Naive thymus-derived CD4-positive, alpha-beta T cell (primary cell): ENCODE data around the gene PPP1R12B. TPM values are rescaled to one million over a fixed set of nuclear protein-coding genes. Genes with fewer than 3 reads are reported as not detected.

Experiments used
- ATAC-seq: fragments of 150-1000 bp; cut with Tn5 transposase; 2 replicates; pipeline ENCODE4 v1.10.0; 2021; ENCODE audit warnings: mild to moderate bottlenecking, moderate library complexity
- CTCF ChIA-PET: fragments of 350-600 bp; sonication (Branson Sonifier 250); formaldehyde crosslinking; loops from one replicate; lab custom pipeline; 2021; ENCODE audit warnings: antibody characterized with exemption; lab: Charles Lee
- POLR2A ChIA-PET: fragments of 350-600 bp; sonication (Branson Sonifier 250); formaldehyde crosslinking; loops from one replicate; lab custom pipeline; 2021; ENCODE audit warnings: antibody characterized with exemption, inconsistent platforms; lab: Charles Lee
- DNase-seq, 9 donors: peaks; one replicate each; pipeline versions ENCODE4 v3.0.0 to v3.0.0-alpha.2; 2020 to 2022; ENCODE audit warnings: mixed read lengths in 1 of 9
- H3K27ac ChIP-seq: one replicate; pipeline ENCODE4 v1.7.0; 2013; ENCODE audit warnings: mild to moderate bottlenecking, low read depth, low read length, moderate library complexity
- H3K27me3 ChIP-seq, 2 donors: one replicate each; pipeline ENCODE4 v1.7.0; 2013; ENCODE audit warnings: low read length in 2 of 2, mild to moderate bottlenecking in 2 of 2, moderate library complexity in 2 of 2; ENCODE audit not compliant: control insufficient read depth in 2 of 2, insufficient read depth in 2 of 2
- H3K36me3 ChIP-seq, 3 experiments: 1 replicate in 2 of 3; 2 replicates in 1 of 3; pipeline ENCODE4 v1.7.0; 2013; ENCODE audit warnings: low read length in 3 of 3, mild to moderate bottlenecking in 3 of 3, moderate library complexity in 1 of 3; ENCODE audit not compliant: insufficient read depth in 3 of 3, control insufficient read depth in 2 of 3
- H3K4me1 ChIP-seq, 2 donors: one replicate each; pipeline ENCODE4 v1.7.0; 2013; ENCODE audit warnings: low read length in 2 of 2, mild to moderate bottlenecking in 2 of 2, moderate library complexity in 1 of 2; ENCODE audit not compliant: control insufficient read depth in 2 of 2, insufficient read depth in 2 of 2
- H3K4me3 ChIP-seq: 2 replicates; pipeline ENCODE4 v1.7.0; 2013; ENCODE audit warnings: mild to moderate bottlenecking, low read length
- H3K9me3 ChIP-seq, 3 experiments: 1 replicate in 2 of 3; 2 replicates in 1 of 3; pipeline ENCODE4 v1.7.0; 2013; ENCODE audit warnings: low read length in 3 of 3; ENCODE audit not compliant: control insufficient read depth in 2 of 3
- H3K27ac Mint-ChIP-seq, 9 donors: one replicate each; pipeline ENCODE4 v1.8.0; 2020 to 2022; ENCODE audit warnings: mixed read lengths in 9 of 9, mild to moderate bottlenecking in 8 of 9, moderate library complexity in 5 of 9, inconsistent platforms in 2 of 9
- H3K27me3 Mint-ChIP-seq, 5 donors: one replicate each; pipeline ENCODE4 v1.8.0; 2021 to 2022; ENCODE audit warnings: mixed read lengths in 5 of 5, mild to moderate bottlenecking in 1 of 5
- H3K36me3 Mint-ChIP-seq, 5 donors: one replicate each; pipeline ENCODE4 v1.8.0; 2020 to 2022; ENCODE audit warnings: mixed read lengths in 5 of 5, mild to moderate bottlenecking in 3 of 5, inconsistent platforms in 1 of 5
- H3K4me1 Mint-ChIP-seq, 7 donors: one replicate each; pipeline ENCODE4 v1.8.0; 2020 to 2022; ENCODE audit warnings: mixed read lengths in 7 of 7, mild to moderate bottlenecking in 3 of 7, inconsistent platforms in 1 of 7
- H3K4me3 Mint-ChIP-seq, 10 donors: one replicate each; pipeline ENCODE4 v1.8.0; 2020 to 2022; ENCODE audit warnings: mild to moderate bottlenecking in 10 of 10, mixed read lengths in 10 of 10, moderate library complexity in 6 of 10, inconsistent platforms in 2 of 10
- H3K9me3 Mint-ChIP-seq, 11 donors: one replicate each; pipeline ENCODE4 v1.8.0; 2020 to 2022; ENCODE audit warnings: mixed read lengths in 11 of 11, mild to moderate bottlenecking in 4 of 11, inconsistent platforms in 1 of 11, moderate library complexity in 1 of 11
- intact Hi-C, 2 donors: fragments of 100-400 bp; cut with micrococcal nuclease; formaldehyde crosslinking; loops; one replicate each; pipeline ENCODE4 v1.15.1; 2023
- polyA plus RNA-seq, 2 donors: library from polyadenylated mRNA; unstranded; fragments of 300-500 nt; fragmentation: Illumina TruSeq; gene quantifications; one replicate each; pipeline ENCODE4 v1.2.3, GENCODE V29; 2021
- total RNA-seq, 6 experiments: library from RNA in 5 of 6; stranded (reverse) in 5 of 6; gene quantifications; 1 replicate in 5 of 6; 2 replicates in 1 of 6; pipeline ENCODE4 v1.2.3 and lab custom pipeline; 2021 to 2026

Gene PPP1R12B
- total and polyA plus RNA-seq, 7 experiments from 2014 or later: 5.2 to 38.1 (median 26.8) TPM

DNA sequence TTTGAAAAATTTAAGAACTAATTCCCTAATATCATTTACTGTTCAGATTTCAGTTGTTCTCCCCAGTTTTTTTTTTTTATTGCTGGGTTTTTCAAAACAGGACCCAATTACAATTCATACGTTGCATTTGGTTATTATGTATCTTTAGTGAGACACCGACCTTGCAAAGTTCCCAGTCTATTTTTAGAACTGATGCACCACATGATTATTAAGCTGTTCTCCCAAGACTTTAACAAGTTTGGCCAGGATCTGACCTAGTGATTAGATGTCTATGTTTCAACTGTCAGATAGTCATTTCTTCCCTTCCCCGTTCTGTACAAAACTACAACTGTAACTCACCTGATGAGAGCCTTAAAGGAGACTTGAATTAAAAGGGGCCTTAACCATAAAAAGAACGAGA lies 14.6 kb upstream of the PPP1R12B start:
- ATAC-seq: no peak
- ChIA-PET POLR2A (no interaction called here), CTCF (interaction anchor here (0.6 kb wide), 1 partner anchor 386 kb away, joined by 3 read pairs; no protein-coding TSS in a partner anchor)
- H3K4me3 ChIP-seq: no peak overlapping the region
- peak overlapping the region in 1 of 9 donors; percentile 6 for H3K27ac Mint-ChIP-seq
- peaks cover 0 to 8% (median 0%) of the 10 kb centered on the region in 7 donors for H3K4me1 Mint-ChIP-seq
- H3K27me3 Mint-ChIP-seq: no peaks in the 10 kb centered on the region
- DNase-seq: no peak
- H3K4me3 Mint-ChIP-seq: no peak overlapping the region
- H3K27ac ChIP-seq: no peak overlapping the region
- no peaks in the 10 kb centered on the region for H3K4me1 ChIP-seq
- intact Hi-C loops: no loop called here
- H3K9me3 Mint-ChIP-seq: no peaks in the 10 kb centered on the region
- H3K9me3 ChIP-seq: no peaks in the 10 kb centered on the region
- H3K36me3 ChIP-seq: peaks cover 3 to 23% (median 3%) of the 10 kb centered on the region in 3 experiments
- H3K36me3 Mint-ChIP-seq: peaks cover 5 to 30% (median 17%) of the 10 kb centered on the region in 5 donors
- H3K27me3 ChIP-seq: no peaks in the 10 kb centered on the region

DNA sequence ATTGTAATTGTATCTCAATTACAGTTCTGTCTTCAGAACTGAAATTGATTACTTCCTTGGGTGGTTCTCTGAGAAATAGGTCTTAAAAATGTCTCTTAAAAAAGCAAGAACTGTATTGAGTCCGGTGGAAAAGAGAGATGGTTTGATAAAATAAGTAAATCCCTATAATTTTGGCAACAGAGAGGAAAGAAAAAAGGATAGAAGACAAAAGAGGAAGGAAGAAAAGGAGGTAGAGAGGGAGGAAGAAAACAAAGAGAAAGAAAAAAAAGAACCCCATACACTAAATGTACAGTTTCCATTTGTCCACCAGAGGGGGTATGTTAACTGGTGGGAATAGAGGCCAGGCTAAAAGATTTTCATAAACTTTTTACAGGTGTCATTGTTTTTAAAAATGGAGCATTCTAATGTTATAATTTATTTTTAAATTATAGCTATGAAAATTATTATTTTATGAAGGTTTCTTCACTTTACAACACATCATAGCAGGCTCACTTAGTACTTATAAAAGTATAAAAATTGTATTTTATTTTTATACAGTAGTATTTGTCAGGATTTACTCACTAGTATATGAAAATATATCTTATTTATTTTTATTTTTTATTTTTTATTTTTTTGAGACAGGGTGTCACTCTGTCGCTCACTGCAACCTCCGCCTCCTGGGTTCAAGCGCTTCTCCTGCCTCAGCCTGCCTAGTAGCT lies 4.7 kb upstream of the PPP1R12B start:
- H3K4me3 Mint-ChIP-seq: peak overlapping the region in 8 of 10 donors; percentile 5 to 60 (median 22)
- Histone ChIP-seq H3K4me3 (no peak overlapping the region), H3K36me3 (peaks cover 0 to 3% (median 0%) of the 10 kb centered on the region in 3 experiments), H3K27me3 (no peaks in the 10 kb centered on the region), H3K27ac (no peak overlapping the region), H3K4me1 (peaks cover 6 to 10% of the 10 kb centered on the region in 2 donors), H3K9me3 (no peaks in the 10 kb centered on the region)
- DNase-seq (peak in 7 of 9 donors; percentile 28 to 66 (median 55)), ATAC-seq (no peak)
- ChIA-PET CTCF (interaction anchor here (0.7 to 1.4 kb wide), 3 partner anchors 162 to 376 kb away, joined by 3 to 4 read pairs (median 4); no protein-coding TSS in a partner anchor), POLR2A (no interaction called here)
- peaks cover 14 to 40% (median 32%) of the 10 kb centered on the region in 7 donors for H3K4me1 Mint-ChIP-seq
- no peaks in the 10 kb centered on the region for H3K27me3 Mint-ChIP-seq
- H3K27ac Mint-ChIP-seq: peak overlapping the region in 4 of 9 donors; percentile 45 to 80 (median 54)
- peaks cover 0 to 1% (median 0%) of the 10 kb centered on the region in 5 donors for H3K36me3 Mint-ChIP-seq
- peaks cover 0 to 4% (median 0%) of the 10 kb centered on the region in 11 donors for H3K9me3 Mint-ChIP-seq
- intact Hi-C loops: loop anchor here (1.0 to 10.0 kb wide), 5 partner anchors 101 to 464 kb away; partner anchors contain the start of genes KDM5B (in 1 of the 2) and TIMM17A (in 1 of the 2)

DNA sequence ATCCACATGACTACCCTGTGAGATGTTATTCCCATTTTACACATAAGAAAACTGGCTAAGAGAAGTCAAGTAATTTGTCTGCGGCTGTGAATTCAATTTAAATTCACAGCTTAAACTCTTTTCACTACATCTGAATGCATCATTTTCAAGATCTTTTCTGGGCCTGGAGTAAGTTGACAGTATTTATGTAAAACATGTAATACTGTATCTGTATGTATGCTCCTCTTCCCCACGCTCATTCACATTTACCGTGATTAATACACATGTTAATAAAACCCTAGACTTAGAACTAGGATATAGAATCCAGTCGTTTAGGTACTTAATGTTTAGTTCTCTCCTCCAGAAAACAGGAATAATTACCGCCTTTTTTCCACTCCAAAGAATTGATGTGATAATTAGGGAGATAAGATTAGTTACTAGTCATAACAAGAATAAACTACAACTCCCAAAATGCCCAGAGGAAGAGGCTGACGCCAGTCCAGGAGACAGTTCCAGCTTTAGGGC lies 442 bp upstream of the PPP1R12B start:
- Histone ChIP-seq H3K36me3 (peaks cover 0 to 6% (median 0%) of the 10 kb centered on the region in 3 experiments), H3K4me1 (peaks cover 3 to 16% of the 10 kb centered on the region in 2 donors), H3K27ac (peak overlapping the region; percentile 73), H3K4me3 (peak overlapping the region; percentile 82), H3K27me3 (no peaks in the 10 kb centered on the region), H3K9me3 (no peaks in the 10 kb centered on the region)
- DNase-seq: no peak
- intact Hi-C loops: loop anchor here (1.0 to 10.0 kb wide), 13 partner anchors 97 to 659 kb away; partner anchors contain the start of genes ADIPOR1 (in 2 of the 2), TIMM17A (in 2 of the 2), TMEM183A (in 2 of the 2) and IPO9 (in 1 of the 2)
- Mint-ChIP-seq H3K4me1 (peaks cover 20 to 43% (median 35%) of the 10 kb centered on the region in 7 donors), H3K36me3 (peaks cover 0 to 2% (median 0%) of the 10 kb centered on the region in 5 donors), H3K9me3 (peaks cover 0 to 2% (median 0%) of the 10 kb centered on the region in 11 donors), H3K27ac (peak overlapping the region; percentile 51 to 97 (median 84)), H3K27me3 (no peaks in the 10 kb centered on the region), H3K4me3 (peak overlapping the region; percentile 87 to 97 (median 93))
- ATAC-seq: no peak
- ChIA-PET CTCF (interaction anchor here (0.6 kb wide), 1 partner anchor 14 kb away, joined by 3 read pairs; no protein-coding TSS in a partner anchor), POLR2A (no interaction called here)

DNA sequence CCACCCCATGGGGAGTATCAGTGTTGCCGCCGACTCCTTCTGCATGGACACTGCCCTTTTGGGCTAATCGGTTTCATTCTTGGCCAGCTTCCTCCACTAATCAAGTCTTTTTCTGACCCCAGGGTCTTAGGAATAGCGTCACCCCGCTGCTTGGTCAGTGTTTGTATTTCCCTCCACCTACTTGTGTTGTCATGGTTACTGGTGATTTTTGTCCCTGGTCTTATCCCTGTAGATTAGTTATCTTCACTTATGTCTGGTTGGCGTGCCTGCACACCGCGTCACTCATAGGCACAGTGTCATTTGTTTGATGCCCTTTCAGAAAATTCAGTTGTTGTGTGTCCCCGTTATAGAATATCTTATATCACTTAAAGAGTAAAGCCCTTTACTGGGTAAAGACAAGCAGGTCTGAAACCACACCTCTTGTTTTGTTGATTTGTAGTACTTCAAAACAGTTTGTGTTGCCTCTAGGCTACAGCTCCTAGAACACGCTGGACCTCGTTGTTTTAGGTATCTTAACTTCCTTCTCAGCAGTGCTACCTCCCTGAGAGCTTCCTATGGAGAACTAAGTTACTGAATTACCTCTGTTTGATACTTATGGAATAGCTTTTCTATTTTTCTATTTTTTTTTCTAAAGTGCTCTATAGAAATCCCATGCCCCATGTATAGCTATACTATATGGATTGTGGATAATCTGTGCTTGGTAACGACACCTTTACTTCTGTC lies 868 bp downstream of the PPP1R12B start:
- H3K9me3 ChIP-seq: no peaks in the 10 kb centered on the region
- intact Hi-C loops: loop anchor here (1.0 to 10.0 kb wide), 10 partner anchors 8 to 609 kb away; partner anchors contain the start of genes ADIPOR1 (in 2 of the 2), TIMM17A (in 2 of the 2), IPO9 (in 1 of the 2) and KDM5B (in 1 of the 2)
- DNase-seq (peak in 6 of 9 donors; percentile 4 to 28 (median 14)), ATAC-seq (no peak)
- Mint-ChIP-seq H3K9me3 (peaks cover 0 to 2% (median 0%) of the 10 kb centered on the region in 11 donors), H3K4me1 (peaks cover 21 to 38% (median 33%) of the 10 kb centered on the region in 7 donors), H3K4me3 (peak overlapping the region; percentile 87 to 97 (median 93)), H3K36me3 (peaks cover 0 to 2% (median 0%) of the 10 kb centered on the region in 5 donors), H3K27me3 (no peaks in the 10 kb centered on the region), H3K27ac (peak overlapping the region; percentile 51 to 93 (median 85))
- H3K36me3 ChIP-seq: peaks cover 0 to 6% (median 0%) of the 10 kb centered on the region in 3 experiments
- ChIA-PET CTCF (interaction anchor here (0.8 to 1.2 kb wide), 2 partner anchors 7 to 1461 kb away, joined by 3 to 4 read pairs; partner anchors contain the start of gene UBE2T), POLR2A (no interaction called here)
- H3K4me3 ChIP-seq: peak overlapping the region; percentile 82
- peak overlapping the region; percentile 73 for H3K27ac ChIP-seq
- no peaks in the 10 kb centered on the region for H3K27me3 ChIP-seq
- peaks cover 3 to 16% of the 10 kb centered on the region in 2 donors for H3K4me1 ChIP-seq

DNA sequence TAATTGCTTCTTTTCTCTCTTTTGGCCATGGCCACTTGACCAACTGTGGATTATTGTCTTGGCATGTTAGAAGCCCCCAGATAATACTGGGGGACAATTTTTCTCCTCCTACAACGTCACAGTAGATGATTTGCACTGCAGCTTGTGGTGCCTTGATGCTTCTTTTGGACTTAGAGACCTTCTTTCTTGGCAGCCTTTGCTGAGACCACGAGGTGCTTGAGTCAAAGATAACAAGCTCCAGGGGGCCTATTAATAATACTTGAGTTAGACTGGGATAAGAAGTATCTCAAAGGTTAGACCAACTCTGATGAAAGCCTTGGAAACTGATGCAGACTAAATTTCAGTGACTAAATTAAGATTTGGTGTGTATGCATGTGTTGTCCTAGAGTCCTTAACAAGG lies 3.2 kb downstream of the PPP1R12B start:
- Mint-ChIP-seq H3K9me3 (peaks cover 0 to 2% (median 0%) of the 10 kb centered on the region in 11 donors), H3K36me3 (peaks cover 0 to 11% (median 6%) of the 10 kb centered on the region in 5 donors), H3K27ac (no peak overlapping the region), H3K4me1 (peaks cover 28 to 52% (median 39%) of the 10 kb centered on the region in 7 donors), H3K27me3 (no peaks in the 10 kb centered on the region), H3K4me3 (peak overlapping the region in 1 of 10 donors; percentile 38)
- Histone ChIP-seq H3K27ac (no peak overlapping the region), H3K4me1 (peaks cover 3 to 16% of the 10 kb centered on the region in 2 donors), H3K36me3 (peaks cover 0 to 6% (median 0%) of the 10 kb centered on the region in 3 experiments), H3K27me3 (no peaks in the 10 kb centered on the region), H3K4me3 (no peak overlapping the region), H3K9me3 (no peaks in the 10 kb centered on the region)
- ChIA-PET POLR2A (interaction anchor here (0.9 kb wide), 1 partner anchor 189 kb away, joined by 3 read pairs; no protein-coding TSS in a partner anchor), CTCF (interaction anchor here (1.5 kb wide), 1 partner anchor 9 kb away, joined by 4 read pairs; the partner anchor contains the start of gene UBE2T)
- ATAC-seq: no peak
- intact Hi-C loops: no loop called here
- no peak for DNase-seq
